H9 (cell line): ENCODE data around the gene RSPH3. TPM values are rescaled to one million over a fixed set of nuclear protein-coding genes. Genes with fewer than 3 reads are reported as not detected.

Experiments
- DNase-seq: peaks from one replicate; pipeline ENCODE4 v3.0.0-alpha.2; 2017
- H2AFZ ChIP-seq: one replicate; pipeline ENCODE4 v1.6.1; 2013; ENCODE audit warnings: mild to moderate bottlenecking, low read length, control low read depth, moderate library complexity
- H2AK5ac ChIP-seq: 2 replicates; pipeline ENCODE4 v1.6.1; 2013; ENCODE audit warnings: low read length, control low read depth, mixed read lengths; ENCODE audit not compliant: insufficient read length
- H2BK120ac ChIP-seq: one replicate; pipeline ENCODE4 v1.6.1; 2013; ENCODE audit warnings: low read depth, mild to moderate bottlenecking, low read length, control low read depth, inconsistent platforms; ENCODE audit not compliant: poor library complexity, severe bottlenecking
- H2BK12ac ChIP-seq: 2 replicates; pipeline ENCODE4 v1.6.1; 2013; ENCODE audit warnings: low read length, control low read depth, mixed read lengths, low read depth; ENCODE audit not compliant: insufficient read length
- H2BK15ac ChIP-seq: 2 replicates; pipeline ENCODE4 v1.6.1; 2013; ENCODE audit warnings: low read depth, low read length, control low read depth
- H2BK20ac ChIP-seq: one replicate; pipeline ENCODE4 v1.6.1; 2013; ENCODE audit warnings: low read depth, mild to moderate bottlenecking, low read length, control low read depth, inconsistent platforms; ENCODE audit not compliant: poor library complexity, severe bottlenecking
- H2BK5ac ChIP-seq: 2 replicates; pipeline ENCODE4 v1.6.1; 2013; ENCODE audit warnings: low read length, control low read depth, mixed read lengths; ENCODE audit not compliant: insufficient read length
- H3K14ac ChIP-seq: 2 replicates; pipeline ENCODE4 v1.6.1; 2013; ENCODE audit warnings: low read length, control low read depth; ENCODE audit not compliant: insufficient read depth
- H3K18ac ChIP-seq: 2 replicates; pipeline ENCODE4 v1.6.1; 2013; ENCODE audit warnings: low read depth, mild to moderate bottlenecking, mixed read lengths, low read length, control low read depth; ENCODE audit not compliant: insufficient read length
- H3K23ac ChIP-seq: 2 replicates; pipeline ENCODE4 v1.6.1; 2013; ENCODE audit warnings: low read length, control low read depth, mixed read lengths, low read depth; ENCODE audit not compliant: insufficient read length
- H3K23me2 ChIP-seq: 2 replicates; pipeline ENCODE4 v1.6.1; 2013; ENCODE audit warnings: low read depth, mild to moderate bottlenecking, mixed read lengths, low read length, control low read depth; ENCODE audit not compliant: insufficient read length, poor library complexity, severe bottlenecking
- H3K27ac ChIP-seq: 2 replicates; pipeline ENCODE4 v1.5.1; 2013; ENCODE audit warnings: low read length, control low read depth, mixed read lengths, low read depth; ENCODE audit not compliant: insufficient read length
- H3K27me3 ChIP-seq: 2 replicates; pipeline ENCODE4 v1.6.1; 2013; ENCODE audit warnings: low read length, control low read depth, inconsistent platforms; ENCODE audit not compliant: insufficient read depth
- H3K4ac ChIP-seq: 2 replicates; pipeline ENCODE4 v1.6.1; 2013; ENCODE audit warnings: low read depth, mild to moderate bottlenecking, control low read depth, inconsistent platforms, low read length, moderate library complexity
- H3K4me1 ChIP-seq: 2 replicates; pipeline ENCODE4 v1.6.1; 2013; ENCODE audit warnings: low read length, control low read depth, inconsistent platforms; ENCODE audit not compliant: insufficient read depth
- H3K4me2 ChIP-seq: 2 replicates; pipeline ENCODE4 v1.6.1; 2013; ENCODE audit warnings: low read length, control low read depth, mixed read lengths; ENCODE audit not compliant: insufficient read length, insufficient read depth
- H3K56ac ChIP-seq: 2 replicates; pipeline ENCODE4 v1.6.1; 2013; ENCODE audit warnings: low read depth, mild to moderate bottlenecking, mixed read lengths, low read length, control low read depth; ENCODE audit not compliant: insufficient read length
- H3K79me1 ChIP-seq: 2 replicates; pipeline ENCODE4 v1.6.1; 2013; ENCODE audit warnings: low read depth, mild to moderate bottlenecking, moderate library complexity, low read length, control low read depth, inconsistent platforms; ENCODE audit not compliant: insufficient read depth, poor library complexity, severe bottlenecking
- H3K79me2 ChIP-seq: 2 replicates; pipeline ENCODE4 v1.6.1; 2013; ENCODE audit warnings: low read length, control low read depth, inconsistent platforms; ENCODE audit not compliant: insufficient read depth
- H3K9ac ChIP-seq: 2 replicates; pipeline ENCODE4 v1.6.1; 2013; ENCODE audit warnings: low read length, control low read depth, mixed read lengths; ENCODE audit not compliant: insufficient read length; ENCODE audit errors: extremely low read depth
- H3K9me3 ChIP-seq: one replicate; pipeline ENCODE4 v1.6.1; 2013; ENCODE audit warnings: low read depth, low read length, inconsistent platforms; ENCODE audit not compliant: control insufficient read depth
- H3T11ph ChIP-seq: one replicate; pipeline ENCODE4 v1.6.1; 2013; ENCODE audit warnings: mild to moderate bottlenecking, low read length, control low read depth, inconsistent platforms
- H4K20me1 ChIP-seq: one replicate; pipeline ENCODE4 v1.6.1; 2013; ENCODE audit not compliant: control insufficient read depth, insufficient read length, insufficient read depth
- H4K5ac ChIP-seq: 2 replicates; pipeline ENCODE4 v1.6.1; 2013; ENCODE audit warnings: low read depth, mild to moderate bottlenecking, mixed read lengths, low read length, control low read depth; ENCODE audit not compliant: insufficient read length
- H4K8ac ChIP-seq: replicated peaks from 2 replicates; pipeline ENCODE4 v1.6.1; 2013; ENCODE audit warnings: low read length, control low read depth, mixed read lengths, low read depth; ENCODE audit not compliant: insufficient read length
- H4K91ac ChIP-seq: 2 replicates; pipeline ENCODE4 v1.6.1; 2013; ENCODE audit warnings: low read depth, mild to moderate bottlenecking, moderate library complexity, mixed read lengths, low read length, control low read depth; ENCODE audit not compliant: insufficient read length
- H3K27ac Mint-ChIP-seq, 3 experiments: 2 replicates in 2 of 3; 3 replicates in 1 of 3; pipeline ENCODE4 v1.8.0; 2020 to 2021; ENCODE audit warnings: mixed read lengths in 3 of 3, mild to moderate bottlenecking in 1 of 3, moderate library complexity in 1 of 3
- H3K27me3 Mint-ChIP-seq: 2 replicates; pipeline ENCODE4 v1.8.0; 2021; ENCODE audit warnings: low read depth, mild to moderate bottlenecking, moderate library complexity, mixed read lengths
- H3K36me3 Mint-ChIP-seq, 3 experiments: 2 replicates in 2 of 3; 3 replicates in 1 of 3; pipeline ENCODE4 v1.8.0; 2020 to 2021; ENCODE audit warnings: low read depth in 3 of 3, mixed read lengths in 3 of 3; ENCODE audit not compliant: insufficient read depth in 1 of 3
- H3K4me1 Mint-ChIP-seq, 2 experiments: 2 replicates each; pipeline ENCODE4 v1.8.0; 2020; ENCODE audit warnings: mixed read lengths in 2 of 2
- H3K4me3 Mint-ChIP-seq, 2 experiments: 2 replicates in 1 of 2; 3 replicates in 1 of 2; pipeline ENCODE4 v1.8.0; 2020 to 2021; ENCODE audit warnings: mild to moderate bottlenecking in 2 of 2, mixed read lengths in 2 of 2, moderate library complexity in 1 of 2
- H3K9me3 Mint-ChIP-seq, 2 experiments: 2 replicates in 1 of 2; 3 replicates in 1 of 2; pipeline ENCODE4 v1.8.0; 2020; ENCODE audit warnings: mild to moderate bottlenecking in 2 of 2, mixed read lengths in 2 of 2, moderate library complexity in 1 of 2
- WGBS: extraction: QIAGEN DNeasy Blood & Tissue Kit; methylation state at CpG from one replicate; pipeline ENCODE4 v1.1.7; 2013; ENCODE audit warnings: missing lambda C conversion rate, low lambda C conversion rate, mixed read lengths; ENCODE audit not compliant: insufficient read length; ENCODE audit errors: extremely low coverage; 5-methylcytosine and 5-hydroxymethylcytosine counted together
- total RNA-seq: library from RNA; stranded (reverse); gene quantifications from 2 replicates; pipeline ENCODE4 v1.2.1, GENCODE V29; 2021
- TF ChIP-seq, protein P1 (sequence below): fragments of 200-600 bp; sonication (generic); conservative IDR thresholded peaks from 3 replicates; pipeline ENCODE4 v1.8.0; 2021; ENCODE audit warnings: antibody characterized with exemption, mild to moderate bottlenecking

RSPH3 gene
- total RNA-seq, 1 experiment from 2014 or later: 2.2 TPM

DNA sequence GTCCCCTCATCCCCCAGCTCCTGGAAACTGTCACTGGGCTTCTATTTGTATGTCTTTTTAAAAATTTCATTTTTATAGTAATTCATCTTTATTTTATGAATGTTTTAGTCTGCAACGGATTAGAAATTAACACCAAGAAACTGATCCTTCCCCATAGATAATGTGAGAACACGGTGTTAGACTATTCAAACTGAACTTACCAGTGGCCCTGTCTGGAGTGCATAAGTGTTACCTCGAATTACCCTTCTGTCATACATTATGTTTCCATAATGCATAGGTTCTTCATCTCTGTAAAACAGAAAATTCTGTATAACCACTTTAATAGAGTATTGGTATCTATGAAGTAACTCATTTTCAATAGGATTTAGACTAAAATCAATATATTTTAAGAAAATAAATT lies 6.4 kb downstream of the RSPH3 start:
- H2BK12ac ChIP-seq: no peak overlapping the region
- H2BK20ac ChIP-seq: no peak overlapping the region
- H4K20me1 ChIP-seq: no peaks in the 10 kb centered on the region
- H3K18ac ChIP-seq: no peak overlapping the region
- Mint-ChIP-seq H3K9me3 (peaks cover 0 to 11% of the 10 kb centered on the region in 2 experiments; a peak in 2 of 5 replicates), H3K27me3 (no peaks in the 10 kb centered on the region; the same call in 1 of the 2 replicates), H3K4me1 (no peaks in the 10 kb centered on the region; a peak in 2 of 4 replicates), H3K36me3 (peaks cover 2 to 26% (median 4%) of the 10 kb centered on the region in 3 experiments; a peak in 3 of 7 replicates), H3K4me3 (no peak overlapping the region), H3K27ac (no peak overlapping the region)
- H2BK5ac ChIP-seq: no peak overlapping the region
- no peak overlapping the region for H2BK15ac ChIP-seq
- H3K4me2 ChIP-seq: no peak overlapping the region
- no peaks in the 10 kb centered on the region for H3K23me2 ChIP-seq
- no peak overlapping the region for H2AK5ac ChIP-seq
- H3K9me3 ChIP-seq: no peaks in the 10 kb centered on the region
- H3K79me1 ChIP-seq: no peaks in the 10 kb centered on the region
- no peak overlapping the region for H4K91ac ChIP-seq
- no peak overlapping the region for H3K56ac ChIP-seq
- no peak overlapping the region for H3K14ac ChIP-seq
- no peak overlapping the region for H4K5ac ChIP-seq
- H3K4ac ChIP-seq: no peak overlapping the region
- no peak overlapping the region for H2BK120ac ChIP-seq
- H3K4me1 ChIP-seq: no peaks in the 10 kb centered on the region
- H2AFZ ChIP-seq: no peak overlapping the region
- no peak overlapping the region for H3K27ac ChIP-seq
- DNase-seq: no peak
- no peaks in the 10 kb centered on the region for H3K79me2 ChIP-seq
- no peak overlapping the region for H3T11ph ChIP-seq
- H3K27me3 ChIP-seq: no peaks in the 10 kb centered on the region
- TF ChIP-seq, protein P1, sequence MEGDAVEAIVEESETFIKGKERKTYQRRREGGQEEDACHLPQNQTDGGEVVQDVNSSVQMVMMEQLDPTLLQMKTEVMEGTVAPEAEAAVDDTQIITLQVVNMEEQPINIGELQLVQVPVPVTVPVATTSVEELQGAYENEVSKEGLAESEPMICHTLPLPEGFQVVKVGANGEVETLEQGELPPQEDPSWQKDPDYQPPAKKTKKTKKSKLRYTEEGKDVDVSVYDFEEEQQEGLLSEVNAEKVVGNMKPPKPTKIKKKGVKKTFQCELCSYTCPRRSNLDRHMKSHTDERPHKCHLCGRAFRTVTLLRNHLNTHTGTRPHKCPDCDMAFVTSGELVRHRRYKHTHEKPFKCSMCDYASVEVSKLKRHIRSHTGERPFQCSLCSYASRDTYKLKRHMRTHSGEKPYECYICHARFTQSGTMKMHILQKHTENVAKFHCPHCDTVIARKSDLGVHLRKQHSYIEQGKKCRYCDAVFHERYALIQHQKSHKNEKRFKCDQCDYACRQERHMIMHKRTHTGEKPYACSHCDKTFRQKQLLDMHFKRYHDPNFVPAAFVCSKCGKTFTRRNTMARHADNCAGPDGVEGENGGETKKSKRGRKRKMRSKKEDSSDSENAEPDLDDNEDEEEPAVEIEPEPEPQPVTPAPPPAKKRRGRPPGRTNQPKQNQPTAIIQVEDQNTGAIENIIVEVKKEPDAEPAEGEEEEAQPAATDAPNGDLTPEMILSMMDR: no peak
- WGBS: no CpG with 5 or more reads among the region's 3 CpGs
- H3K23ac ChIP-seq: no peak overlapping the region
- H4K8ac ChIP-seq: no peak overlapping the region
- no peak overlapping the region for H3K9ac ChIP-seq
